ENCODE measurements around the gene SRGAP1. TPM values are rescaled to one million over a fixed set of nuclear protein-coding genes. Genes with fewer than 3 reads are reported as not detected.

The SRGAP1 gene
- total and polyA plus RNA-seq, 2 donors from 2014 or later, result 1.8 to 13.5 TPM

DNA sequence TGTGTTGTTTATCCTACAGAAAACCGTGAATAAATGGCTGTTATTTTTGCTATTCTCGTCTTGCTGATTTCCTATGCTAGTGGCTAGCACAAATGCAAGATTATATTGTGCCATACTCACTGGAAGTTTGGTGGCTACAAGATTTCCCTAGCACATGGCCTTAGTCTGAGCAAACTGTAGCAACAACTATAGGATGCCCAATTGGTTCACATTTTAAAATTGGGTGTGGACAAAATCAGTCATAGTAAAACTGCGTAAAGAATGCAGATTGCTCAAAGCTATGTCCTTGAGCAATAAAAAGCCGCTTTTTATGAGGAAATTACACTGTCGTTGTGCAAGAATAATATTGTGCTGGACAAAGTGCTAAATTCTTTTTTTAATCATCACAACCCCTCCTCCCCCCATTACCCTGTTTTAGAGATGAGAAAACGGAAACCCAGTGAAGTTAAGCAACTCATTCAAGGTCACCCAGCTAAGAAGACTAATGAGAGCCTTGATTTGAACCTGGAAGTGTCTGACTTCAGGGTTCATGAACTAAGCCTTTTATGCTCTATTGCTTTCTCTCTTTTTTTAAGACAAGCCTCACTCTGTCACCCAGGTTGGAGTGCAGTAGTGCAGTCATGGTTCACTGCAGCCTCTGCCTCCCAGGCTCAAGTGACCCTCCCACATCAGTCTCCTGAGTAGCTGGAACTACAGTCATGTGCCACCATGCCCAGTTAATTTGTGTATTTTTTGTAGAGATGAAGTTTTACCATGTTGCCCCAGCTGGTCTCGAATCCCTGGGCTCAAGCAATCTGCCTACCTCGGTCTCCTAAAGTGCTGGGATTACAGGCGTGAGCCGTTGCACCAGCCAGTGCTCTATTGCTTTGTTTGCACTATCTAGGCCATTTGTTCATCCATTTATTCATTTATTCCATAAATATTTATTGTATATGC is 73.6 kb downstream of the SRGAP1 start:
- H3K27ac ChIP-seq (ENCODE audit: low read depth in 2 of 2, low read length in 2 of 2), result peak overlapping the region; percentile 9 to 48
- TF ChIP-seq, protein P1, sequence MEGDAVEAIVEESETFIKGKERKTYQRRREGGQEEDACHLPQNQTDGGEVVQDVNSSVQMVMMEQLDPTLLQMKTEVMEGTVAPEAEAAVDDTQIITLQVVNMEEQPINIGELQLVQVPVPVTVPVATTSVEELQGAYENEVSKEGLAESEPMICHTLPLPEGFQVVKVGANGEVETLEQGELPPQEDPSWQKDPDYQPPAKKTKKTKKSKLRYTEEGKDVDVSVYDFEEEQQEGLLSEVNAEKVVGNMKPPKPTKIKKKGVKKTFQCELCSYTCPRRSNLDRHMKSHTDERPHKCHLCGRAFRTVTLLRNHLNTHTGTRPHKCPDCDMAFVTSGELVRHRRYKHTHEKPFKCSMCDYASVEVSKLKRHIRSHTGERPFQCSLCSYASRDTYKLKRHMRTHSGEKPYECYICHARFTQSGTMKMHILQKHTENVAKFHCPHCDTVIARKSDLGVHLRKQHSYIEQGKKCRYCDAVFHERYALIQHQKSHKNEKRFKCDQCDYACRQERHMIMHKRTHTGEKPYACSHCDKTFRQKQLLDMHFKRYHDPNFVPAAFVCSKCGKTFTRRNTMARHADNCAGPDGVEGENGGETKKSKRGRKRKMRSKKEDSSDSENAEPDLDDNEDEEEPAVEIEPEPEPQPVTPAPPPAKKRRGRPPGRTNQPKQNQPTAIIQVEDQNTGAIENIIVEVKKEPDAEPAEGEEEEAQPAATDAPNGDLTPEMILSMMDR (IDR thresholded peaks at IDR 0.05; ENCODE audit: borderline replicate concordance, extremely low read depth, insufficient read depth), result no peak
- peak overlapping the region in 2 of 3 donors; percentile 0 to 20 for H3K4me3 ChIP-seq (ENCODE audit: low read length in 3 of 3)
- DNase-seq (peak; percentile 82 to 92 (median 86)), FAIRE-seq (peak; percentile 78)
- peaks cover 9 to 27% (median 24%) of the 10 kb centered on the region in 3 donors for H3K4me1 ChIP-seq (ENCODE audit: control insufficient read depth in 2 of 3, insufficient read depth in 2 of 3, low read depth in 1 of 3, low read length in 3 of 3)
- no peaks in the 10 kb centered on the region for H3K9me3 ChIP-seq (ENCODE audit: control insufficient read depth in 2 of 3, insufficient read depth in 1 of 3, low read length in 3 of 3)
- intact Hi-C loops (cut with DNase I), result no loop called here
- H3K9ac ChIP-seq (ENCODE audit: low read length in 3 of 3), result no peak overlapping the region
- H3K27me3 ChIP-seq (ENCODE audit: control insufficient read depth, insufficient read depth, low read length), result no peaks in the 10 kb centered on the region
- H3K36me3 ChIP-seq (ENCODE audit: control insufficient read depth in 2 of 3, insufficient read depth in 3 of 3, low read length in 3 of 3), result no peaks in the 10 kb centered on the region

DNA sequence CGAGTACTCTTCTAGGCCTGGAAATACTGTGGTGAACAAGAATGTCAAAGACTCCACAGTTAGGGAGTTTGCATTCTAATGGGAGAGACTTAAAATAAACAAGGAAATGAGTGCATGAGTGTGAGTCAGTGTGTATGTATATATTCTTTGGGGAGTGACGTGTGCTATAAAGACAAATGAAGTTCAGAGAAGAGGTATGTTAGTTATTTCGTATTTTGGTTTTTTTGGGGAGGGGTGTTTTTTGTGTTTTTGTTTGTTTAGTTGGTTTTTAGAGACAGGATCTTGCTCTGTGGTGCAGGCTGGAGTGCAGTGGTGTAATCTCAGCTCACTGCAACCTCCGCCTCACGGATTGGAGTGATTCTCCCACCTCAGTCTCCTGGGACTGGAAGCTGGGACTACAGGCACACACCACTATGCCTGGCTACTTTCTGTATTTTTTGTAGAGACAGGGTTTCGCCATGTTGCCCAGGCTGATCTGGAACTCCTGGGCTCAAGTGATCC is 74.3 kb downstream of the SRGAP1 start:
- no peak overlapping the region for H3K9ac ChIP-seq (ENCODE audit: low read length in 3 of 3)
- peaks cover 9 to 27% (median 24%) of the 10 kb centered on the region in 3 donors for H3K4me1 ChIP-seq (ENCODE audit: control insufficient read depth in 2 of 3, insufficient read depth in 2 of 3, low read depth in 1 of 3, low read length in 3 of 3)
- FAIRE-seq (no peak), DNase-seq (no peak)
- peak overlapping the region; percentile 9 to 48 for H3K27ac ChIP-seq (ENCODE audit: low read depth in 2 of 2, low read length in 2 of 2)
- H3K4me3 ChIP-seq (ENCODE audit: low read length in 3 of 3), result peak overlapping the region in 1 of 3 donors; percentile 20
- H3K36me3 ChIP-seq (ENCODE audit: control insufficient read depth in 2 of 3, insufficient read depth in 3 of 3, low read length in 3 of 3), result no peaks in the 10 kb centered on the region
- no peaks in the 10 kb centered on the region for H3K9me3 ChIP-seq (ENCODE audit: control insufficient read depth in 2 of 3, insufficient read depth in 1 of 3, low read length in 3 of 3)
- TF ChIP-seq, protein P1 (IDR thresholded peaks at IDR 0.05; ENCODE audit: borderline replicate concordance, extremely low read depth, insufficient read depth), result no peak
- no peaks in the 10 kb centered on the region for H3K27me3 ChIP-seq (ENCODE audit: control insufficient read depth, insufficient read depth, low read length)
- intact Hi-C loops (cut with DNase I), result no loop called here

DNA sequence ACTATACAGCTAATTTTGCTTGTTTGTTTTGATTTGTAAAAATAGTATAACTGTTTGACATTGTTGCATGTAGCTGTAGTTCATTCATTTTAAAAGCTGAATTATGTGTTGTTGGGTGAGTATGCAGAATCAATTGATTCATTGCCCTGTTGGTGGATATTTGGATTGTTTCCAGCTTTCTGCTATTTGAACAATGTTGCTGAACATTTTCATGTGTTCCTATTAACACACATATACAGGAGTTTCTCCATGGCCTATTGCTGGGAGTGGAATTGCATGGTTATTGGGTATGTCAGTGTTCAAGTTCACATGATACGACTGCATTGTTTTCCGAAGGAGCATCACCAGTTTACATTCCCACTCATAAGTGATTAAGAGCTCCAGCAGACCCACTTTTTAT is 75.3 kb downstream of the SRGAP1 start:
- Histone ChIP-seq H3K9ac (ENCODE audit: low read length in 3 of 3) (no peak overlapping the region), H3K27ac (ENCODE audit: low read depth in 2 of 2, low read length in 2 of 2) (no peak overlapping the region), H3K9me3 (ENCODE audit: control insufficient read depth in 2 of 3, insufficient read depth in 1 of 3, low read length in 3 of 3) (no peaks in the 10 kb centered on the region), H3K4me1 (ENCODE audit: control insufficient read depth in 2 of 3, insufficient read depth in 2 of 3, low read depth in 1 of 3, low read length in 3 of 3) (peaks cover 9 to 27% (median 24%) of the 10 kb centered on the region in 3 donors), H3K27me3 (ENCODE audit: control insufficient read depth, insufficient read depth, low read length) (no peaks in the 10 kb centered on the region), H3K36me3 (ENCODE audit: control insufficient read depth in 2 of 3, insufficient read depth in 3 of 3, low read length in 3 of 3) (no peaks in the 10 kb centered on the region), H3K4me3 (ENCODE audit: low read length in 3 of 3) (no peak overlapping the region)
- TF ChIP-seq, protein P1 (IDR thresholded peaks at IDR 0.05; ENCODE audit: borderline replicate concordance, extremely low read depth, insufficient read depth), result no peak
- intact Hi-C loops (cut with DNase I), result no loop called here
- no peak for FAIRE-seq
- DNase-seq, result no peak

Measured in kidney (tissue), 14 donors.